Muscle layer of colon (tissue), 2 donors: Measurements from ENCODE around the gene L1CAM.

Source experiments
- H3K27ac ChIP-seq: one replicate; pipeline ENCODE4 v1.7.0; 2013; ENCODE audit warnings: low read depth, mild to moderate bottlenecking, low read length, moderate library complexity
- H3K27me3 ChIP-seq, 2 donors: one replicate each; pipeline ENCODE4 v1.7.0; 2013; ENCODE audit warnings: low read length in 2 of 2, mild to moderate bottlenecking in 2 of 2; ENCODE audit not compliant: insufficient read depth in 2 of 2, control insufficient read depth in 1 of 2
- H3K36me3 ChIP-seq: one replicate; pipeline ENCODE4 v1.7.0; 2013; ENCODE audit warnings: mild to moderate bottlenecking, low read length; ENCODE audit not compliant: insufficient read depth
- H3K4me1 ChIP-seq: one replicate; pipeline ENCODE4 v1.7.0; 2013; ENCODE audit warnings: mild to moderate bottlenecking, low read length; ENCODE audit not compliant: insufficient read depth
- H3K4me3 ChIP-seq, 2 donors: one replicate each; pipeline ENCODE4 v1.7.0; 2013; ENCODE audit warnings: low read length in 2 of 2, low read depth in 1 of 2, mild to moderate bottlenecking in 1 of 2, moderate library complexity in 1 of 2
- H3K9ac ChIP-seq: one replicate; pipeline ENCODE4 v1.7.0; 2013; ENCODE audit warnings: low read length
- H3K9me3 ChIP-seq: one replicate; pipeline ENCODE4 v1.7.0; 2013; ENCODE audit warnings: mild to moderate bottlenecking, low read length
- donor health status: abdominal sarcoma.
- donor health status: Adenocarcinoma of cecum.

L1CAM gene

GRCh38 chrX:153908219-153908860, 22.4 kb upstream of the L1CAM start:
- Histone ChIP-seq H3K4me3 (no peak overlapping the region), H3K27ac (no peak overlapping the region), H3K4me1 (no peaks in the 10 kb centered on the region), H3K27me3 (peaks cover 0 to 36% of the 10 kb centered on the region in 2 donors), H3K9me3 (no peaks in the 10 kb centered on the region), H3K36me3 (no peaks in the 10 kb centered on the region), H3K9ac (no peak overlapping the region)

DNA sequence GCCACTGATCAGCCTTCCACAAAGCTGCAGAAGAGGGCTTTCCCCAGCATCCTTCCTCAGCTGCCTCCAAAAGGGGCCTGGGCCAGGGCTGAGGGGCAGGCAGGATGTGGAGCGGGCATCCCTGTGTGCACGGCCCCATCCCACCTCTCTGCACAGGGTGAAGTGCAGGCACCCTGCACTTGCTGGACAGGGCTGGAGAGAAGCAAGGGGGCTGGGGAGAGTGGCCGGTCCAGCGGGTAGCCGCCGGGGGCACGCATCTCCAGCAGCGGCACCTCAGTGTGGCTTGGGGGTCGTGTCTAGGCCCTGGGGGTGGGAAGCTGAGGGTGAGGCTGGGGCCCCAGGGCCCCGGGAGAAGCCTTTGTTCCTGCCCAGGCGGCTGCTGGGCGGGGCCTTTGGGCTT, 21.5 kb upstream of the L1CAM start:
- H3K9ac ChIP-seq: no peak overlapping the region
- H3K9me3 ChIP-seq: no peaks in the 10 kb centered on the region
- H3K36me3 ChIP-seq: no peaks in the 10 kb centered on the region
- no peak overlapping the region for H3K27ac ChIP-seq
- no peaks in the 10 kb centered on the region for H3K4me1 ChIP-seq
- H3K4me3 ChIP-seq: no peak overlapping the region
- peaks cover 0 to 31% of the 10 kb centered on the region in 2 donors for H3K27me3 ChIP-seq

DNA sequence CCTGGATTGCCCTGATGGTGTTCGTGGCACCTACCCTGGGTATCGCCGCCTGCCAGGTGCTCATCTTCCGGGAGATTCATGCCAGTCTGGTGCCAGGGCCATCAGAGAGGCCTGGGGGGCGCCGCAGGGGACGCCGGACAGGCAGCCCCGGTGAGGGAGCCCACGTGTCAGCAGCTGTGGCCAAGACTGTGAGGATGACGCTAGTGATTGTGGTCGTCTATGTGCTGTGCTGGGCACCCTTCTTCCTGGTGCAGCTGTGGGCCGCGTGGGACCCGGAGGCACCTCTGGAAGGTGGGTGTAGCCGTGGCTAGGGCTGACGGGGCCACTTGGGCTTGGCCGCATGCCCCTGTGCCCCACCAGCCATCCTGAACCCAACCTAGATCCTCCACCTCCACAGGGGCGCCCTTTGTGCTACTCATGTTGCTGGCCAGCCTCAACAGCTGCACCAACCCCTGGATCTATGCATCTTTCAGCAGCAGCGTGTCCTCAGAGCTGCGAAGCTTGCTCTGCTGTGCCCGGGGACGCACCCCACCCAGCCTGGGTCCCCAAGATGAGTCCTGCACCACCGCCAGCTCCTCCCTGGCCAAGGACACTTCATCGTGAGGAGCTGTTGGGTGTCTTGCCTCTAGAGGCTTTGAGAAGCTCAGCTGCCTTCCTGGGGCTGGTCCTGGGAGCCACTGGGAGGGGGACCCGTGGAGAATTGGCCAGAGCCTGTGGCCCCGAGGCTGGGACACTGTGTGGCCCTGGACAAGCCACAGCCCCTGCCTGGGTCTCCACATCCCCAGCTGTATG, 20.3 kb upstream of the L1CAM start:
- peaks cover 0 to 25% of the 10 kb centered on the region in 2 donors for H3K27me3 ChIP-seq
- H3K4me1 ChIP-seq: peaks cover 6% of the 10 kb centered on the region
- H3K27ac ChIP-seq: no peak overlapping the region
- no peak overlapping the region for H3K9ac ChIP-seq
- H3K36me3 ChIP-seq: no peaks in the 10 kb centered on the region
- H3K4me3 ChIP-seq: no peak overlapping the region
- no peaks in the 10 kb centered on the region for H3K9me3 ChIP-seq

DNA sequence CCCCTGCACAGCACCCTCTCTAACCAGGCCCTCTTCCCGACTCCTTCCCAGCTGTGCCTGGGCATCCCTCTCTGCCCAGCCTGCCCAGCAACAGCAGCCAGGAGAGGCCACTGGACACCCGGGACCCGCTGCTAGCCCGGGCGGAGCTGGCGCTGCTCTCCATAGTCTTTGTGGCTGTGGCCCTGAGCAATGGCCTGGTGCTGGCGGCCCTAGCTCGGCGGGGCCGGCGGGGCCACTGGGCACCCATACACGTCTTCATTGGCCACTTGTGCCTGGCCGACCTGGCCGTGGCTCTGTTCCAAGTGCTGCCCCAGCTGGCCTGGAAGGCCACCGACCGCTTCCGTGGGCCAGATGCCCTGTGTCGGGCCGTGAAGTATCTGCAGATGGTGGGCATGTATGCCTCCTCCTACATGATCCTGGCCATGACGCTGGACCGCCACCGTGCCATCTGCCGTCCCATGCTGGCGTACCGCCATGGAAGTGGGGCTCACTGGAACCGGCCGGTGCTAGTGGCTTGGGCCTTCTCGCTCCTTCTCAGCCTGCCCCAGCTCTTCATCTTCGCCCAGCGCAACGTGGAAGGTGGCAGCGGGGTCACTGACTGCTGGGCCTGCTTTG, 19.6 kb upstream of the L1CAM start:
- Histone ChIP-seq H3K4me1 (peaks cover 13% of the 10 kb centered on the region), H3K27me3 (peaks cover 0 to 29% of the 10 kb centered on the region in 2 donors), H3K9ac (no peak overlapping the region), H3K36me3 (no peaks in the 10 kb centered on the region), H3K9me3 (no peaks in the 10 kb centered on the region), H3K4me3 (no peak overlapping the region), H3K27ac (no peak overlapping the region)

- H3K4me3 ChIP-seq: no peak within 1 kb of the TSS
Observed at GRCh38 chrX:153903991-153904957, 18.3 kb upstream of the L1CAM start, which contains the start of gene AVPR2. Gene AVPR2, plus strand, starts transcription at chrX:153904673. Its CDS starts 473 bp downstream, at chrX:153905146.

GRCh38 chrX:153903238-153903980, 17.4 kb upstream of the L1CAM start:
- Histone ChIP-seq H3K4me3 (no peak overlapping the region), H3K36me3 (no peaks in the 10 kb centered on the region), H3K27me3 (peaks cover 0 to 20% of the 10 kb centered on the region in 2 donors), H3K4me1 (peaks cover 13% of the 10 kb centered on the region), H3K9ac (no peak overlapping the region), H3K9me3 (no peaks in the 10 kb centered on the region), H3K27ac (no peak overlapping the region)

More at GRCh38 chrX:153903991-153904957, 18.3 kb upstream of the L1CAM start, which contains the start of gene AVPR2:
- Histone ChIP-seq H3K27ac (no peak within 1 kb of the TSS), H3K9me3 (no peaks in the 10 kb centered on the region), H3K9ac (no peak within 1 kb of the TSS), H3K36me3 (no peaks in the 10 kb centered on the region), H3K4me1 (peaks cover 13% of the 10 kb centered on the region), H3K27me3 (peaks cover 0 to 26% of the 10 kb centered on the region in 2 donors)

GRCh38 chrX:153902385-153902784, 16.4 kb upstream of the L1CAM start:
- Histone ChIP-seq H3K36me3 (no peaks in the 10 kb centered on the region), H3K27ac (no peak overlapping the region)

GRCh38 chrX:153901753-153902140, 15.8 kb upstream of the L1CAM start:
- no peak overlapping the region for H3K27ac ChIP-seq
- no peaks in the 10 kb centered on the region for H3K9me3 ChIP-seq
- H3K4me1 ChIP-seq: peaks cover 13% of the 10 kb centered on the region
- no peak overlapping the region for H3K4me3 ChIP-seq
- peaks cover 0 to 17% of the 10 kb centered on the region in 2 donors for H3K27me3 ChIP-seq
- H3K9ac ChIP-seq: no peak overlapping the region
- H3K36me3 ChIP-seq: no peaks in the 10 kb centered on the region

More at GRCh38 chrX:153902385-153902784, 16.4 kb upstream of the L1CAM start:
- H3K27me3 ChIP-seq: peaks cover 0 to 20% of the 10 kb centered on the region in 2 donors
- H3K4me3 ChIP-seq: no peak overlapping the region
- peaks cover 13% of the 10 kb centered on the region for H3K4me1 ChIP-seq
- H3K9me3 ChIP-seq: no peaks in the 10 kb centered on the region
- H3K9ac ChIP-seq: no peak overlapping the region

- Histone ChIP-seq H3K4me1 (peaks cover 13% of the 10 kb centered on the region), H3K27ac (no peak overlapping the region), H3K9me3 (no peaks in the 10 kb centered on the region), H3K27me3 (peaks cover 0 to 11% of the 10 kb centered on the region in 2 donors), H3K36me3 (no peaks in the 10 kb centered on the region), H3K4me3 (no peak overlapping the region), H3K9ac (no peak overlapping the region)
Observed at GRCh38 chrX:153900831-153901752, 15.1 kb upstream of the L1CAM start.
